GM18909 (cell line): ENCODE results near the gene PAPSS1.
"Not testable (repeated sequence)": the region's sequence is repeated elsewhere in the genome, so short reads cannot be mapped to it uniquely, and the experiment has no call there.

Source experiments
- ATAC-seq: cut with Tn5 transposase; IDR thresholded peaks from one replicate; pipeline ENCODE4 v1.9.1; 2021; ENCODE audit warnings: mild to moderate bottlenecking; ENCODE audit not compliant: unreplicated experiment, poor library complexity

The PAPSS1 gene

GRCh38 chr4:107692202-107692601 is 27.8 kb downstream of the PAPSS1 start:
- no peak for ATAC-seq

DNA sequence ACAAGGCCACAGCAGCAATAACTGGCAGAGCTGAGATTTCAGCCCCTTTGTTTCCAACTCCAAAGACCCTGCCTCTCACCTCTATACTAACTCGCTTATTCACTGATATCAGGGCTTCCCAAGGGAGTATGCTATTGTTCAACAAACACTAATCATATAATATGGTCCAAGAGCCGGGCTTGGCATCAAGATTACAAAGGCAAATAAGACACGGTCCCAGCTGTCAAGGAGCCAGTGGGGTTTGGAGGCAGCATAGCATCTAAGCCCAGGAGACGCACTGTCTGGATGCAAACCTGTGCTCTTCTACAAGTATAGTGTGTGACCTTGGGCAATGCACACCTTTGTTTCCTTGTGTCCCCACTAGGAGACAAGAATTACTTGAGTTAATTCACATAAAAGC is 28.7 kb downstream of the PAPSS1 start:
- ATAC-seq = no peak

DNA sequence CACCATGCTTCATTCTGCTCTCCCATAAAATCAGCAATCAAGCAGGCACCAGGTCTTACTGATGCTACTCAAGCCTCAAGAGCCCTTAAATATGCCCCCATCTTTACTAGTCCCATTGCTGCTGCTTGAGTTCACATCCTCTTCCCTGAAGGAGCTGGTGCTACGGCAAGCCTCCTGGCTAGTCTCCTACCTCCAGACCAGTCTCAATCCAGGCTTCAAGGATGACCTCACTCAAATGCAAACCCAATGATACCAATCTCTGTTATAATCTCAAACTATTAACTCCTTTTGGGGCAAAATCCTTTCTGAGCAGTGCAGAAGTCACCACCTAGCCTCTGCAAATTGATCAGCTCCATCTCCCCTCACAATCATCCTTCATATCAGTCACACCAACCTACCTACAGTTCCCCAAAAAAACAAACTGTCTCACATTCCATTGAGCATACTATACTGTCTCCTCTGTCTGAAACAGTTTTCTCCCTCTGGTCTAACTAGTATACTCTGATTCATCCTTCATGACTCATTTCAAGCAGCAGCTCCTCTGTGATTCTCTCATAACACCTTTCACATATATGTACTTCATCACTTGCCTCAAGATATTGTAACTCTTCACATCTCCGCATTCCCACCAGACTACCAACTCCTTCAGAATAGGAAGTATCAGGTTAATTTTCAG is 30.0 kb downstream of the PAPSS1 start:
- no peak for ATAC-seq

DNA sequence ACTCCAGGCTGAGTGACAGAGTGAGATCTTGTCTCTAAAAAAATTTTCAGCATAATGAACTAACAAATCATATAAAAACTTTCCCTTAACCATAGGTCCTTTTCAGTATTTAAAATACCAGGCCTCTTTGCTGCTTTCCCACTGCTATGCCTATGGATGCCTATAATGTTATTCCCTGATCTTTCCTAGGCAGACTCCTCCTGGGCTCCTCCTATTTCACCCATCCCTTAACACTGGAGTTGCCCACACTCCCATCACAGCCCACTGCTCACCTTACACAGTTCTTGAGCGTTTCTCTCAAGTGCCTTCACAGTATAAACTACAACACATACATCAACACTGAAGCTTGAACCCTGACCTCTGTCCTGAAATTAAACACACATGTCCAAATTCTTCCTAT is 31.6 kb downstream of the PAPSS1 start:
- ATAC-seq = no peak

- ATAC-seq = no peak
Observed at GRCh38 chr4:107685740-107686139, 34.3 kb downstream of the PAPSS1 start.

- ATAC-seq = no peak
Observed at GRCh38 chr4:107683873-107684272, 36.2 kb downstream of the PAPSS1 start.

DNA sequence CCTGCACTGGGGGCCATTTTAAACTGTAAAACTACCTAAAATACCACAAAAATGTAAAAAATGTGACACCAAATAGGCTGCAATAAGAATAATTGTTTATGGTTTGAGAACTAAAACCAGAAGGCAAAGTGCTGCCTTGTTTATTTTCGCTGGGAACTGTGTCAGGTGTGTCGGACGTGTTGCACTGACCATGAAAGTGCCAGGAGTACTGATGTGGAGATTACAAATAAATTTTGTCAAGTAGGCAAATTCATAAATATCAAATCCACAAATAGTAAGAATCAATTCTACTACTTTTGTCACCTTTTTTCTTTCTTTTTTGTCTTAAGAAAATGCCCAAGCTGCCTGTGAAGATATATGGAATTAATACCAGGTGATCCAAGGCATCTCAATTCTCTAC is 37.7 kb downstream of the PAPSS1 start:
- no peak for ATAC-seq

DNA sequence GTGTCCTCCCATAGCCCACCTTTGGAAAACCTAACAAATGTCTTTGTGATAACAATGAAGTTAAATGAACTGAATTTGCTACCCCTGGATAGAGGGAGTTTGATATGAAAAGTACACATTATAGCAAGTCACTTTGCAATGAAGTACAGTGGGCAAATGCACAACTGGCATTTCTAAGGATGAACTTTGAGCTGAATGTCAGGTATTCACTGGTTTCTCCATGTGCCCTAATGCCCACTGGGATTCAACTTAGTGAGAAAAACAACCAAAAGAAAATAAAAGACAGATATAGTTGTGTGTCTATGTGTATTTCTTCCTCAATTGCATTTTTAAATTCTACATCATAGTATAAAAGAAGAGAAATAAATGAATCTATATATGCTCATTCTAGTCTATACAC is 51.0 kb downstream of the PAPSS1 start:
- ATAC-seq = no peak

DNA sequence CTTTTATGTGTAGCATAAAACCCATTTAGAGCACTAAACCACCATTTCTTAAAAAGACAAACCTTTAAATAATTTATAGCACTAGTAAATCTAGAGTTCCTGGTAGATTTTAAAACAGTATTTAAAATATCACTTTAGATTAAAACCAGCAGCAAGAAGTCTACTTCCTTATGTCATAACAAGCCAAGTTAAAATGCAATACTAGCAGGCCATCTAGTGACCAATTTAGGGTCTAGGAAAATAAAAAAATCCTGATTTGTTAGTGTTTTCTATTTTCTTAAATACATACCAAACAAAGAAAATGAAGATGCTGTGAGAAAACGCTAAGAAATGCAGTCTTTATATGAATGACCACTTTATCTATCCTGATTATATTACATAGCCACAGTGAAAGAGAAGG is 53.9 kb downstream of the PAPSS1 start:
- no peak for ATAC-seq

- no peak for ATAC-seq
Observed at GRCh38 chr4:107665001-107665400, 55.0 kb downstream of the PAPSS1 start.

GRCh38 chr4:107658400-107659336 is 61.4 kb downstream of the PAPSS1 start:
- ATAC-seq = no peak

DNA sequence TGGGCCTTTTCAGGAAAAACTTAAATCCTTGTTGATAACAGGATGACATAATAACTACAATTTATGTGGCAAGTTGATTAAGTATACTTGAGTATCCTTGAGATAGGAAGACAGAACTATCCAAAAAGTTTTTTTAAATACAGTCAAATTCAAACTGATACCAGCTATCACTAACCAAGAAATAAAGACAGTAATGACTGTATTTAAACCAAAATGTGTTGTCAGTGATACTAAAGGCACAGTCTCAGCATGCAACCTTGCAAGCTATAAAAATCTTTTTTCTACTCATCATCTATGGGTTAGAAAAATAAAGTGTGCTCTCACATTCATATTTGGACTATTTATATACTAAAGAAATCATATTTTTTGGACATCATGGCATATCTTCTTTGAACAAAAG is 64.7 kb downstream of the PAPSS1 start:
- ATAC-seq = no peak

GRCh38 chr4:107654694-107655093 is 65.3 kb downstream of the PAPSS1 start:
- ATAC-seq = no peak

- ATAC-seq = not testable (repeated sequence)
Observed at GRCh38 chr4:107651408-107651807, 68.6 kb downstream of the PAPSS1 start.

DNA sequence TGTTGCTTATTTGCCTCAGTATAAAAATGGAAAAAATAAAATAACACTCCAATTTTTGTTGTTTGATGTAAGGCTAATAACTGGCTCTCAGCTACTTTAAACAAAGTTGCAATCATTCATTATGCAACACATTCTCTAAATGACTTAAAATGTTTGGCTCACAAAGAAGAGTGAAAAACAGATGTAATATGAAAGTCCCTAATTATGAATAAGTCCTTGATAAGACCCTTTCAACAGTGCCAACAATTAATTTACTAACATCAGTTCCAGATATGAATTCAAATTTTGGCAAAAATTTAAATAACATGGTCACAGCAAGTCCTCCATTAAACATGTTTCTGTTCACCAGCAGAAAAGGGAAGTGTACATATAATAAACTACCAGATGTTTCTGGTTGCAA is 69.8 kb downstream of the PAPSS1 start:
- ATAC-seq = no peak

DNA sequence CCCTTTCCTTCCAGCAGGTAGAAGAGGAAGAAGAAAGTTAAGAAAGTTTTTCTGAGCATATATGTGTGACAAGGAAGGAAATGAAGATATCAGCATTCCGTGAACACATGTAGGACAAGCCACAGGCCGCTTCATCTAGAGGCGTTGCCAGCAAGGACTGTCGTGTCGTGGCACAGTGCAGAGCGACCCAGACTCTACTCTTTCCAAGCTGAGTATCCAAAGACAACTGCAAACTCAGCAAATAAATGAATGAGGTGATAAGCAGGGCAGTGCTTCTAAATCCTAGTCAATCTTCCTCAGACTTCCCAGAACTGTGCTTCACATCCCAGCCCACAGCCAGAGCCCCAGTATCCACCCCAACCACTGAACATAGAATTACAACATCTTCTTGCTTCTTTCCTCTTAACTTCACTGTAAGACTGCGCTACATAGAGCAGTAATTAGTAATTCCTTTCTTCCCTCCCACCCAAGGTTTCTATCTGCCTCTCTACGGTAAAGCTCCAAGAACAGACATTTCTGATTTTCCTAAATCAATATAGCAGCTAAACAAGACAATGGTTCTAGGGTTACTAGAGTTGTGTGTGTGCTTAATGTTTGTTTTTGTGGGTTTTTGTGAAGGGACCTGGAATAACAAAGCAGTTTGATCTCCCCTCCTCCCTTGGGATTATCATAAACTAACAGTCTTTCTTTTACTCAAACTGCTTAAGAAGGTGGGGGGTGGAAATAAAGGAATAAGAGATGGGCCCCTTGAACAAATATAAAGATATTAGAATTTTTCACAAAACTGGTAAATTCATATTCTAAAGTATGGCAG is 71.6 kb downstream of the PAPSS1 start:
- ATAC-seq = no peak

- no peak for ATAC-seq
Observed at GRCh38 chr4:107647591-107647990, 72.4 kb downstream of the PAPSS1 start.

- no peak for ATAC-seq
Observed at GRCh38 chr4:107645604-107646003, 74.4 kb downstream of the PAPSS1 start.

DNA sequence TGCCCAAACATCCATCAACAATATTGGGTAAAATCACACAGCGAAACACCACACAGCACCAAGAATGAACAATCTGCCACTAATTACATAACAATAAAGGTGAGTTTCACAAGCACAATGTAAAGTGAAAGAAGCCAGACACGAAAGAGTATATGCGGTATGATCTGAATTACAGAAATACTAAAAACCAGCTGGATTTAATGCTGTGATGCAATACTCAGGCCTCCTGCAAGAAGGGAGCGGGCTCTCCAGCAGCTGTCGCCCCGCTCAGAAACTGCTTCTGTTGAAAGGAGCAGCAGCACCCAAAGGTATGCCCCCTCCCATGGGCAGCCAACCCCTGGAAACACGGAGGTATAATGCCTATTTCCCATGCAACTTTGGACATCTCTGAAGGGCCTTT is 77.0 kb downstream of the PAPSS1 start:
- ATAC-seq = no peak

DNA sequence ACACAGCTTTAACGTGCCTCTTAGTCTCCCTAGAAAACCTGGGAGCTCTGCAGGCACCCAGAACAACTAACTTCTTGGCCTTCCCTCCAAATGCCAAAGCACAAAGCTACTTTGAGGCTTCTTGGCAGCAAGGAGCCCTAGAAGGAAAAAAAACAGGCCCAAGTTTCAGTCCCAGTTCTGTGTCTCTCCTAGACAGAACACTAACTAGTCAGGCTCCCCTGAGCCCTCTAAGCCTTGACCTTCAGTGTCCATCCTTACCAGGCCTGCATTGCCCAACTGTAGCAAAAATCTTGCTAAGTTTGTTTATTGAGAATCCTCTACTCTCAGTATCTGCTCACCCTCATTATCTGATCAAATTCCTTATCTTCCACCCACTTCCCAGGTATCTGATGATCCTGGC is 79.2 kb downstream of the PAPSS1 start:
- no peak for ATAC-seq

GRCh38 chr4:107640197-107640596 is 79.8 kb downstream of the PAPSS1 start:
- ATAC-seq = no peak
